ENCODE data around the gene PINLYP. TPM values are rescaled to one million over a fixed set of nuclear protein-coding genes. Genes with fewer than 3 reads are reported as not detected.
"Not testable (repeated sequence)": the region's sequence is repeated elsewhere in the genome, so short reads cannot be mapped to it uniquely, and the experiment has no call there.

The PINLYP gene
- total RNA-seq, 1 donor from 2014 or later, result 0.91 TPM

GRCh38 chr19:43584484-43584883, 8.9 kb downstream of the PINLYP start:
- H3K4me3 Mint-ChIP-seq (ENCODE audit: unreplicated experiment), result no peak overlapping the region
- no peaks in the 10 kb centered on the region for H3K9me3 Mint-ChIP-seq (ENCODE audit: unreplicated experiment)
- peaks cover 12% of the 10 kb centered on the region for H3K36me3 Mint-ChIP-seq (ENCODE audit: unreplicated experiment)
- no peak for TF ChIP-seq CTCF (IDR thresholded peaks at IDR 0.05)
- no peak for DNase-seq (ENCODE audit: extremely low spot score, unreplicated experiment)
- H3K27me3 Mint-ChIP-seq (ENCODE audit: unreplicated experiment), result no peaks in the 10 kb centered on the region
- no peaks in the 10 kb centered on the region for H3K4me1 Mint-ChIP-seq (ENCODE audit: unreplicated experiment)
- H3K27ac Mint-ChIP-seq (ENCODE audit: unreplicated experiment), result peak overlapping the region; percentile 28

- Mint-ChIP-seq H3K4me1 (ENCODE audit: unreplicated experiment) (peaks cover 2% of the 10 kb centered on the region), H3K27ac (ENCODE audit: unreplicated experiment) (no peak overlapping the region), H3K4me3 (ENCODE audit: unreplicated experiment) (no peak overlapping the region), H3K9me3 (ENCODE audit: unreplicated experiment) (no peaks in the 10 kb centered on the region), H3K36me3 (ENCODE audit: unreplicated experiment) (peaks cover 22% of the 10 kb centered on the region), H3K27me3 (ENCODE audit: unreplicated experiment) (no peaks in the 10 kb centered on the region)
- no peak for DNase-seq (ENCODE audit: extremely low spot score, unreplicated experiment)
- TF ChIP-seq CTCF (IDR thresholded peaks at IDR 0.05), result no peak
These were observed 10.7 kb downstream of the PINLYP start for GRCh38 chr19:43586346-43586745.

GRCh38 chr19:43587029-43587428, 11.4 kb downstream of the PINLYP start:
- not testable (repeated sequence) for H3K27me3 Mint-ChIP-seq (ENCODE audit: unreplicated experiment); DNase-seq (ENCODE audit: extremely low spot score, unreplicated experiment); H3K4me3 Mint-ChIP-seq (ENCODE audit: unreplicated experiment); H3K27ac Mint-ChIP-seq (ENCODE audit: unreplicated experiment); H3K4me1 Mint-ChIP-seq (ENCODE audit: unreplicated experiment); H3K9me3 Mint-ChIP-seq (ENCODE audit: unreplicated experiment)
- H3K36me3 Mint-ChIP-seq (ENCODE audit: unreplicated experiment), result peaks cover 22% of the 10 kb centered on the region

GRCh38 chr19:43589277-43589676, 13.7 kb downstream of the PINLYP start:
- no peak for TF ChIP-seq CTCF (IDR thresholded peaks at IDR 0.05)
- DNase-seq (ENCODE audit: extremely low spot score, unreplicated experiment), result no peak
- Mint-ChIP-seq H3K9me3 (ENCODE audit: unreplicated experiment) (no peaks in the 10 kb centered on the region), H3K4me3 (ENCODE audit: unreplicated experiment) (no peak overlapping the region), H3K4me1 (ENCODE audit: unreplicated experiment) (peaks cover 11% of the 10 kb centered on the region), H3K27me3 (ENCODE audit: unreplicated experiment) (no peaks in the 10 kb centered on the region), H3K27ac (ENCODE audit: unreplicated experiment) (no peak overlapping the region), H3K36me3 (ENCODE audit: unreplicated experiment) (peaks cover 32% of the 10 kb centered on the region)

- Mint-ChIP-seq H3K27ac (ENCODE audit: unreplicated experiment) (no peak overlapping the region), H3K9me3 (ENCODE audit: unreplicated experiment) (no peaks in the 10 kb centered on the region), H3K4me1 (ENCODE audit: unreplicated experiment) (peaks cover 12% of the 10 kb centered on the region), H3K36me3 (ENCODE audit: unreplicated experiment) (peaks cover 32% of the 10 kb centered on the region), H3K27me3 (ENCODE audit: unreplicated experiment) (no peaks in the 10 kb centered on the region), H3K4me3 (ENCODE audit: unreplicated experiment) (no peak overlapping the region)
- no peak for TF ChIP-seq CTCF (IDR thresholded peaks at IDR 0.05)
- DNase-seq (ENCODE audit: extremely low spot score, unreplicated experiment), result no peak
These were observed 14.1 kb downstream of the PINLYP start for GRCh38 chr19:43589678-43590077.

Measured in osteocyte (in vitro differentiated cells).